ENCODE data around the gene STK26.

- no peak for TF ChIP-seq CTCF (conservative IDR thresholded peaks at IDR 0.05; ENCODE audit: low read length)
- TF ChIP-seq EZH2phosphoT487 (IDR thresholded peaks at IDR 0.05; ENCODE audit: borderline replicate concordance), result no peak
Observed at GRCh38 chrX:132023896-132024386, 839 bp downstream of the STK26 start.
